GM13976 (cell line): ENCODE measurements around the gene DDX10.
"Not testable (repeated sequence)": the region's sequence is repeated elsewhere in the genome, so short reads cannot be mapped to it uniquely, and the experiment has no call there.

Source experiments
- DNase-seq: peaks from one replicate; pipeline ENCODE4 v3.0.0; 2012; ENCODE audit warnings: low spot score
- CTCF ChIP-seq: IDR thresholded peaks from 2 replicates; pipeline ENCODE4 v1.5.1; 2012; ENCODE audit warnings: borderline replicate concordance, mild to moderate bottlenecking; ENCODE audit not compliant: insufficient read depth; ENCODE audit errors: extremely low read depth, missing control alignments, control extremely low read depth
- in situ Hi-C: fragments of 300-500 bp; cut with MboI; formaldehyde crosslinking; loops from one replicate; pipeline ENCODE4 v1.12.0; 2022; ENCODE audit warnings: low sequenced_read_pairs, mixed read lengths, inconsistent platforms; ENCODE audit not compliant: unreplicated experiment

The DDX10 gene

GRCh38 chr11:108734283-108734682, 69.4 kb downstream of the DDX10 start:
- in situ Hi-C loops, result no loop called here
- DNase-seq, result no peak
- no peak for TF ChIP-seq CTCF

- in situ Hi-C loops, result no loop called here
- DNase-seq, result no peak
Observed at GRCh38 chr11:108734956-108735559, 70.2 kb downstream of the DDX10 start.

GRCh38 chr11:108740132-108740531, 75.3 kb downstream of the DDX10 start:
- DNase-seq, in situ Hi-C loops: not testable (repeated sequence)

More at GRCh38 chr11:108734956-108735559, 70.2 kb downstream of the DDX10 start:
- peak; percentile 39 for TF ChIP-seq CTCF

- in situ Hi-C loops, result no loop called here
- DNase-seq, result no peak
- no peak for TF ChIP-seq CTCF
Observed at GRCh38 chr11:108743851-108744250, 79.0 kb downstream of the DDX10 start.

GRCh38 chr11:108748968-108749367, 84.1 kb downstream of the DDX10 start:
- TF ChIP-seq CTCF, result no peak
- DNase-seq, result no peak
- in situ Hi-C loops, result no loop called here

GRCh38 chr11:108751444-108751843, 86.6 kb downstream of the DDX10 start:
- in situ Hi-C loops, result no loop called here
- no peak for TF ChIP-seq CTCF
- DNase-seq, result no peak

GRCh38 chr11:108752297-108752751, 87.5 kb downstream of the DDX10 start:
- in situ Hi-C loops, result no loop called here
- no peak for DNase-seq
- no peak for TF ChIP-seq CTCF
